Retina (tissue), 1 donor: ENCODE results near the gene PAOX.
"Not testable (repeated sequence)": the region's sequence is repeated elsewhere in the genome, so short reads cannot be mapped to it uniquely, and the experiment has no call there.

Source experiments
- DNase-seq: peaks from one replicate; pipeline ENCODE4 v3.0.0-alpha.2; 2016

The PAOX gene

DNA sequence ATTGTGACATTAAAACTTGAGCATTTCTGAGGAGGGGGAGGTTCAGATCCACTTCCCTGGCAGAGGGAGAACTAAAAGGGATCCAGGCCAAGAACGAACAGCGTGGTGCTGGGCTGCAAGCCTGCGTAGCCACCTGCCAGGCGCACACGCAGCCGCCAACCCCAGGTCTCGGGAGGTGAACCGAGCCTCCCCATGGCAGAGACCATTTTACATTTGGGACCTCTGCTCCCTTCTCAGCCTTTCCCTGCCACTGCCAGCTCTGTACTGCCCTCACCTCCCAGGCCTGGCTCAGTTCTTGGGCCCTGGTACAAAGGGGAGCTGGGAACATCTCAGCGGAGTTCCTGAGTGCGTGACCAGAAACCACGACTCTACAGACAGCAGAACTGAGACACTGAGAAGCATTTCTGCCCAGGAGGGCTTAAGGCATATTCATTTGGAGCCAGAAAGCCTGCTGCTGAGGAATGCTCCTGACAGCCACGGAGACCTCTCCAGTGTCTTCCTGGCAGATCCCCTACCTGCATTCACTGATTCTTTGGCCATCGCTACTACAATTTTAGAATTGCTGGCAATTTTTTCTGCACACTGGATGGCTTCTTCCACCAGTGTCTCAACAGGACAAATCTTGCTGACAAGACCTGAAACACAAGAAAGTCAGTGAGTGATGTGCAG lies 13.5 kb upstream of the PAOX start:
- DNase-seq = no peak

DNA sequence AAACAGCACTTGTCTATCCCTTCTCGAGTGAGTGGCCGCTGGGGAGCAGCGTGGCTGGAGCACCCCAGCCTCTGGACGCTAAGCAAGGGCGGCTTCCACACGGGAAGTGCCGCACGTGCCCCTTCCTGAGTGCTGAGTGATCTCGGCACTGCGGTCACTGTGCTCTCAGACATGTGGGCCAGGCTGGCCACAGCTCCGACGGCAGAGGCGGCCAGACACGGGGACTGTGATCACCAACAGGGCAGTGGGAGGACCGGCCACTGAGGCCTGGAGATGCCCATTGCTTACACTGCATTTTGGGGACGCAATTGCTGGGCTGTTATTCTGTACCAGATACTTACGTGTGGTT lies 13.0 kb upstream of the PAOX start:
- DNase-seq = no peak

DNA sequence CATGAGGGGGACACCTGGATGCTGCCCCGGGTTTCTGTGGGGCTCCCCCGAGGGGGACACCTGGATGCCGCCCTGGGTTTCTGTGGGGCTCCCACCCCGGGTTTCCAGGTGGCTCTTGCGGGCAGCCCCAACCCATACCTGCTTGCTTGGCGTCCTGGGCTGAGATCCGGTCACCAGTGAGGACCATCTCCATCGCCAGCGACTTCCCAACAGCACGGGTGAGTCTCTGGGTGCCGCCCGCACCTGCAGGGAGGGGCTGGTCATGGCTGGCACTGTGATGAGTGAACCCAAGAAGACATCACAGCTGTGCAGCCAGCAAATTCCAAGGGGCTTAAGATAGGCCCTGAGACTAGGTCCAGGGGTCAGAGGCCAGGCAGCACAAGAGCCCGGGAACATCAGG lies 12.3 kb upstream of the PAOX start:
- DNase-seq = no peak

DNA sequence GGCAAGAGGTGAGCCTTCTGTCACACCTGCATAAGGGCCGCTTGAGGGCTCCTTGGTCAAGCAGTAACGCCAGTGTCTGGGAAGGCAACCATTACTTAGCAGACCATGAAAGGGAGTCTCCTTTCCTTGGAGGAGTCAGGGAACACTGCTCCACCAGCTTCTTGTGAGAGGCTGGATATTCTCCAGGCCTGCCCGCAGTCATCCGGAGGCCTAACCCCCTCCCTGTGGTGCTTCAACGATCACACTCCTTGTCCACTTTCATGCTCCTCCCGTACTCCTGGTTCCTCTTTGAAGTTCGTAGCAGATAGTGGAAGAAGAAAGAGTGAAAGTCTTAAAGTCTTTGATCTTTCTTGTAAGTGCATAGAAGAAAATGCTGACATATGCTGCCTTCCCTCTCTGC lies 11.6 kb upstream of the PAOX start:
- not testable (repeated sequence) for DNase-seq

DNA sequence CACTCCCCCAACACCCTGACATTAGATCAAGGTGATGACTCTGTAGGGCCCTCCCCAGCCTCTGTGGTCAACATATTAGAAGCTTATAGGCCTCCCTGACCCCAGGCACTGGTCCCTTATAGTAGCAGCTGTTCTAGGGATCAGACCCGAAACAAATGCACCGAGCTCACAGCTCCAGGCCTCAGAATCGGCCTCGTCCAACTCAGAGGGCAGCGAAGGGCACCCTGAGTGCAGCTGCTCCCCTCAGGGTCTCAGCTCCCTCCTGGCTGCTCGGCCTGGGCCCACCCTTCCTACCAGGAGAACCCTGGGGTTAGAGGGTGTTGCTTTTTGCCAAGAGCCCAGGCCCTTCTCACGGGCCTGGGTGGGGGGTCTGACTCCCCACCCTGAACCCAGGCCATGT lies 10.9 kb upstream of the PAOX start:
- no peak for DNase-seq

DNA sequence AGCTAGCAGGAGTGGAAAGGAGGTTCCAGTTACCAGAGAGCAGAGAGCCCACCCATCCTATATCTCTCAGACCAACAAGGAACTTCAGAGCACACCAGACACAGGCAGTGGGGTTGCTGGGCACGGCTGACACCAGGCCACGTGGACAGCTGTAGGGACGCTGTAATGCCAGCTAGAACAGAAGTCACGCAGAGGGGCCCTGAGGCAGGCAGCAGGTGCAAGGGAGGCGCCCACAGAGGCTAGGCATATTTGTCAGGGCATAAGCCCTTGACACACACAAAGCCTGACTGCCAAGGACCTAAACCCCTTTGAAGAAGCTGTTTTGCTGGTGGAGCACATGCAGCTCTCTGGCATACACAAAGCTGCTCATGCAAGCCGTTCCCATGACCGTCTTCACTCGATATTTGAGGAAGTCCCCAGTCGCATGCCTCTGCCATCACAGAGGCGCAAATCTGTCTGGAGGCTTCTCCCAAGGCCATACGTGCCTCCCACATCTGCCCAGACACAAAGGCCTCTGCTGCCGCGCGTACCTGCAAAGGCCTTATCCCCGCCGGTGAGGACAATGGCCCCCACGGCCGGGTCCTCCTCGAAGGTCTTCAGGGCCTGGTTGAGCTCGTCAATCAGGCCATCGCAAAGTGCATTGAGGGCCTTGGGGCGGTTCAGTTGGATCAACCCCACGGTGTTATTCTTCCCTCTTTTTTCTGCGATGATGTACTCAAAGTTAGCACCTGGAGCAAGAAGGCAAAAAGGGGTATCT lies 8.9 kb upstream of the PAOX start:
- no peak for DNase-seq

DNA sequence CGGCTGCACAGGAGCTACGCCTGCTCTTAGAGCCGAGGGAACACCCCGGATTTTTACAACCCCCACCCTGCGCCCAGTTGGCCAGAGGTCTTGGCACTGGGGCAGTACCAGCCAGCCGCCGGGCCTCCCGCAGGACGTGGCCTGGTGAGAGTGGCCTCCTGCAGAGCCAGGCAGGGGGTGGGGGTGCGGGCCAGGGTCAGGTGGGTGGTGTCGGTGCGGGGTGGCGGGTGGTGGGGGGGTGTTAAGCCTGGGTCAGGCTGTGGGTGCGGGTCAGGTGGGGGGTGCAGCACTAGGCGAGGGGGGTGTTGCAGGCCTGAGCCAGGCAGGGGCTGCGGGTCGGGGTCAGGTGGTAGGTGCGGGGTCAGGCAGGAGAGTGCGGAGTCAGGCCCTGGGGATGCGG lies 6.6 kb upstream of the PAOX start:
- DNase-seq = no peak

DNA sequence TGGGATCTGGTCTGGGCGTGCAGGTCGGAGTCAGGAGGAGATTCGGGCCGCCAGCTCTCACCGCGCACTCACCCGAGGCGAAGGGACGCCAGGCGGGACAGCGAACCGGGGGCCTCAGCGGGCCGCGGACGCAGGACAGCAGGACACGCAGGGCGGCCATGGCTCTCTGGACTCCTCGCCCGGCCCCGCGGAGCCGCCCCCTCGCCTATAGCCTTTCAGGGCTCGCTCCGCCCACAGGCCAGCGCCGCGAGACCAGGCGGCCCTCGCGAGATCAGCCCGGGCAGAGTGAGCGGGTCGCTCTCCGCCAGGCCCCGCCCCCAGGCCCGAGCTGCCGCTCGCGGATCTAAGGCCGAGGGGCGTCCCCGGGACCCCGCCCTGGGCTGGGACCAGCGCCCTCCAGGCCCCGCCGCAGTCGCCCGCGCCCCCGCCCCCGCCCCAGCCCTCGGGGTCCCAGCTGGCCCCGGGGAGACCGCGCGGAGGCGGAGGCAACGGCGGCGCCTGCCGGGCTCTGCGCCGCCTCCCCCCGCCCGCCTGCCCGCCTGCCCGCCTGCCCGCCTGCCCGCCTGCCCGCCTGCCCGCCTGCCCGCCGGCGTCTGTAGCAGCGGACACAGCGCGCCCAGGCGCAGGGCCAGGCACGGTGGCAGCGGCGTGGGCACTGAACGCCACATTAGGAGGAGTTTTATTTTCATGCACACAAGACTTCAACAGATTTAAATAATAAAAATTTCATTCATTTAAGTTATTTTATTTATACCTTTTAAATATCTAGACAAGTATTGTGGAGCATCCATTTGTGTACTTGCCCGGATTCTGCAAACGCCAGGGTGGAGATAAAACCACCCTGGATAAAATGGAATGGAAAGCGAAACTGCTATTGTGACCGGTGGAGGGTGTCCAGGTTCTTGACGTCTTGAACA lies 5.6 kb upstream of the PAOX start, which contains the start of gene ECHS1:
TSS of gene ECHS1 (minus strand) at position 181 of the 917 bp plus-strand sequence. CDS start at position 160, 21 bp downstream.
- DNase-seq = peak; percentile 92

DNA sequence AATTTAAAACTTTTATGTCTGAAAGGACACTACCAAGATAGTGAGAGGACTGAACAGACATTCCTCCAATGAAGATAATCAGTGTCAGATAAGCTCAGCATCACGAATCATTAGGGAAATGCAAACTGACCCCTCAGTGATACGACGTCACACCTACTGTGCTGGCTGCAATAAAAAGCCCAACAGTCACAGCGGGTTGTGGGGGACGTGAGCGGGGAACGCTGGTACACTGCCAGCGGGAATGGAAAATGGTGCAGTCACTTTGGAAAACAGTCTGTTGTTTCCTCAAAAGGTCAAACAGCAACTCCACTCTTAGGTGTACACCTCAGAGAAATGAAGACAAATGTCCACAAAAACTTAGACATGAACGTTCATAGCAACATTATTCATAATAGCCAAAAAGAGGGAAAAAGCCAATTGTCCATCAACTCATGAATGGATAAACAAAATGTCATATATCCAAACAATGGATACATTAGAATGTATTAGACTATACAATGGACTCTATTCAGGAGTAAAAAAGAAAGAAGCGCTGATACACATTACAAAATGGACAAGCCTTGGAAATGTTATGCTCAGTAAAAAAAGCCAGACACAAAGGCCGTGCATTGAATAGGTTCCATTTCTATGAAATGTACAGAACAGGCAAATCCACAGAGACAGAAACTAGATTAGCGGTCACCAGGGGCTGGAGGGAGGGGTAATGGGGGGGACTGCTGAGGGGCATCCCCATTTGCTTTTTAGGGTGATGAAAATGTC lies 3.5 kb upstream of the PAOX start:
- no peak for DNase-seq

DNA sequence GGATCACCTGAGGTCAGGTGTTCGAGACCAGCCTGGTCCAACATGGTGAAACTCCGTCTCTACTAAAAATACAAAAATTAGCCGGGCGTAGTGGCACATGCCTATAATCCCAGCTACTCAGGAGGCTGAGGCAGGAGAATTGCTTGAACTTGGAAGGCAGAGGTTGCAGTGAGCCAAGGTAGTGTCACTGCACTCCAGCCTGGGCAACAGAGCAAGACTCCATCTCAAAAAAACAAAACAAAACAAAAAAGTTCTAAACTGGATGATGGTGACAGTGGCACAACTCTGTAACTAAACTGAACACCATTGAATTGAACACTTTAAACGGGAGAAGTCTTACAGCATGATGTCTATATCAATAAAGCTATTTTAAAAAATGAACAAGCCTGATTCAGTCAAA lies 2.9 kb upstream of the PAOX start:
- not testable (repeated sequence) for DNase-seq

DNA sequence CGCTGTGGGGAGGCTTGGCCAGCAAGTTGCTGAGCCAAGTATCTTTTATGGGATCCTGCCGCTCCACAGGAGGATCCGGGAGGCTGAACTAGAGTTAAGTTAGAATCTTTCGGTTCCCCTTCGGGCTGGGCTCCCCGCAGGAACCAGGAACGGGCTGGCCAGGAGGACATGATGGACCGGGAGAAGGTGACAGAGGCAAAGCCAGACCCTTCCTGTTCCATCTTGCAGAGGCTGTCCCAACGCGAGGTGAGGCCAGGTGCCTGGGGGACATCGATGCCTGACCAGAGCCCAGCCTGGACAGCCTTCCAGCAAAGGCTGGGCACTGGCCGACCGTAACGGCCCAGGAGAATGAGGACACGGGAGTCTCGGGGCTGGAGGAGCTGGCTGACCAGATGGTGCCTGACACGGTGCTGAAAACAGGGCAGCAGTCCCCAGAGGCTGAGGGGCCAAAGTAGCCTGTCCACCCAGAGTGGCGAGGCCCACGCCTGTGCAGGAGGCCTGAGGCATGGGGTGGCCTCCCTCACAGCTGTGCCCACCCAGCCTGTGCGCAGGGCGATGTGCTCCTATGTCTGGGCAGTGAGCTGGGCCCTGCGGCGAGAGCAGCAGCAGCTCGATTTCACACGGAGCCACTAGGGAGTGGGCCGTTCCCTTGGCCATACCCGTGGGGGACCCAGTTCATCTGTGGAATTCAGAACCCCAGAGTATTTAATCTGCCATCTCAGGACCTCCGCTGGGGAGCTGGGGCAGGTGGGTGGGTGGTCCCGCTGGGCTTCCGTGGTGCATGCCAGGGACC lies 1.8 kb upstream of the PAOX start:
- no peak for DNase-seq

DNA sequence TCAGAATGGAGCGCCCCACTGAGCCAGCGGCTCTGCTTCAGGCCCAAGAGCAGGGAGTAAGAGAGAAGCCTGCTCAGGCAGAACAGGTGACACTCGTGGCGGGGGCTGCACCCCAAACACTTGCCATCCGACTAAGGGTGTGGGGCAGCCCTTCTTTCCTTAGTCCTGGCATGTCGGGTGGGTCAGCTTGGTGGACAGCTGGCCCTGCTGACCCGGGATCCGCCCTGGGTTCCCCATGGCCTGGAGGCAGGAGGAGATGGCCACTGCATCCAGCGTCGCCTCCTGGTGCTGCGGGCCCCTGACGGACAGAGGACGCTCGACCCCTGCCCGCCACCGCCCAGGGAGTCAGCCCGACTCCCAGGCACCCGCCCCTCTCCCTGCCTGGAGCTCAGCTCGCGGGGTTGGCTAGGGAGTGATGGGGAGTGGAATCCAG lies 1.2 kb upstream of the PAOX start:
- no peak for DNase-seq

DNA sequence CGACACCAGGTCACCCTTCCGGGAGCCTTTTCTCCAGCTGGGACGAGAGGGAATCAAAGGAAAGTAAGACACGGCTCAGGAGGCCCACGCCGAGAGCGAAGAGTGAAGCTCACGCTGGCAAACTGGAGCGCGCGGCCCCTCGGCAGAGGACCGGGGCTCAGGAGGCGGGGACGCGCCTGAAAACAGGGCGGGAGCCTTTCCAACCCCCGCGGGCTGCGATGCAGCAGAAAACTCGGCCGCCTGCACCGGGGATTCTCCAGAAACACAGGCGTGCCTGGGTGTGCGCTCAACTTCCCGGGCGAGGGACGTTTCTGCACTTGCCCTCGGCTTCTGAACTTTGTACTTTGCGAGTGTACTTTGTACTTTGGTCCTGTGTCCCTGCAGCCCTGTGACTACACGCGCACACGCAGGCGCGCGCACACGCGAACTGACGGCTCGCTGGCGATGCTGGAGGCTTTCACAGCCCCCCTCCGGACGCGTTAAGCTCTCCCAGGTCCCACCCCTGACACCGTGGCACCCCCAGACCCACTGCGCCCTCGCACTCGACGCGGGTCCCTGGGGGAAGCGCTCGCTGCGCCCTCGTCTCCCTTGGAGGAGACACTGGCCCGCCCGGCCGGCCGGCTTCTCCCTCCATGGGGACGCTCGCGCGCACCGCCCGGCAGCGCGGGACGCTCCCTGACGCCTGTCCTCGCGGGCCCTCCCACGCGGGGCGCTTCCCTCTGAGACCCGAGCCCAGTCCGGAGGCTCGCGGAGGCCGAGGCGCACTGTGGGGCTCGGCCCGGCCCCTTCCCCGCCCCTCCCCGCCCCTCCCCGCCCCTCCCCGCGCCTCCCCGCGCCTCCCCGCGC lies 588 bp upstream of the PAOX start:
- DNase-seq = peak; percentile 91

DNA sequence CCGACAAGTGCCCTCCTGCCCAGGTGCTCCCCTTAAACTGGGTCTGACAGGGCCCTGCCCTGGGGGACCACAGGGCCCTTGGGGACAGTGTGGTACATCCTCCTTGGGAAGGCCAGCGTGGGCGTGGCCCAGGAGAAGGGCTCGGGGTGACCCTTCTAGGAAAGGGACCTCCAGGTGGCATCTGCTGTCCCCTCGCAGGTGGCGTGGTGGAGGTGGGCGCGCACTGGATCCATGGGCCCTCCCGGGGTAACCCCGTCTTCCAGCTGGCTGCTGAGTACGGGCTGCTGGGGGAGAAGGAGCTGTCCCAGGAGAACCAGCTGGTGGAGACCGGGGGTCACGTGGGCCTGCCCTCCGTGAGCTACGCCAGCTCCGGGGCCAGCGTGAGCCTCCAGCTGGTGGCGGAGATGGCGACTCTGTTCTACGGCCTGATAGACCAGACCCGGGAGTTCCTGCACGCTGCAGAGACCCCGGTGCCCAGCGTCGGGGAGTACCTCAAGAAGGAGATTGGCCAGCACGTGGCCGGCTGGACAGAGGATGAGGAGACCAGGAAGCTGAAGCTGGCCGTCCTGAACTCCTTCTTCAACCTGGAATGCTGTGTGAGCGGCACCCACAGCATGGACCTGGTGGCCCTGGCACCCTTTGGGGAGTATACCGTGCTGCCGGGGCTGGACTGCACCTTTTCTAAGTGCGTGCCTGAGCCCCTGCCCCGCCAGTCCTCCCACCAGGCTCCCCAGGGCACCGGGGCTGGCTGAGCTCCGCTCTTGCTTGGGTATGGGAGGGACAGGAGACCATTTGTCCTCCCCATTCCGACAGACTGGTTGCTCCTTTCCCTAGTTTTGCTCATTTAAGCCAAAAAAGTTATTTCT lies 972 bp downstream of the PAOX start:
- DNase-seq = no peak

DNA sequence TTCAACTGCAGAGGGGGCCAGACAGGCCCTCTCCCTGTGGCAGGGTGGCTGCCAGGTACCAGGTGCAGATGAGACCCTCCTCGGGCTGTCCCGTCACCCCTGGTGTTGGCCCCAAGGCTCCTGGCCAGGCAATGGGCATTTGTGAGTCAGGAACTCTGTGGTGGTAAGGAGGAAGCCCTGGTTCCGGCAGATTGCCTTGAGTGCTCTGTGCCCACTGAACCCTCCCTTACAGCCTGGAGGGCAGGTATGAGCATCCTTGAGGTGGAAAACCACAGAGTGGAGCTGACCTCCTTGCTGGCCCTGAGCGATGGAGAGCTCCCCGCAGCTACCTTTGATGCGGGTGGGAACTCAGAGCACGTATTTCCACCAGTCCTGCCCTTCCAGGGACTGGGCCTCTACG lies 2.0 kb downstream of the PAOX start:
- no peak for DNase-seq

DNA sequence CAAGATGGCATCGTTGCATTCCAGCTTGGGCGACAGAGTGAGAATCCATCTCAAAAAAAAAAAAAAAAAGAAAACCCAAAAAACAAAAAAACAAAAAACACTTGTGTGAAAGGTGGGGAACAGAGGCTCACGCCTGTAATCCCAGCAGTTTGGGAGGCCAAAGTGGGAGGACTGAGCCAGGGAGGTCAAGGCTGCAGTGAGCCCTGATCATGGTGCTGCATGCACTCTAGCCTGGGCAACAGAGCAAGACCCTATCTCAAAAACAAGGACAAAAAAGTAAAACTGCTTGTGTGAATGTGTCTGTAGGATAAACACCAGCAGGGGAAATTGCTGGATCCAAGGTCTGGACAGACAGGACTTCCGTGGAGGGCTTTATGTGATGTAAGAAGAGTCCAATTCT lies 4.5 kb downstream of the PAOX start:
- DNase-seq = no peak

DNA sequence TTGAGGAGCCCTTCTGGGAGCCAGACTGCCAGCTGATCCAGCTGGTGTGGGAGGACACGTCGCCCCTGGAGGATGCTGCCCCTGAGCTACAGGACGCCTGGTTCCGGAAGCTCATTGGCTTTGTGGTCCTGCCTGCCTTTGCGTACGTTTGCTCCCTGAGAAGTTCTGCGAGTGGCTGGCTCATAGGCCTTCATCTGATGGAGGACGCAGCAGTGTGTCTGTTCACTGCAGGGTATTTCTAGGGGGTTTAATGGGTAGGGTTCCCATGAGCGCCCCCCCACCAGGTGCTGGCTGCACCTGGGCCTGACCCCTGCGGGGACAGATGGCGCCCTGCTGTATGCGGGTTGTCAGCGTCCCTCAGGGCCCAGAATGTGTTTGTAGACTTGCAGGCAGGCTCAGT lies 5.0 kb downstream of the PAOX start:
- DNase-seq = no peak

DNA sequence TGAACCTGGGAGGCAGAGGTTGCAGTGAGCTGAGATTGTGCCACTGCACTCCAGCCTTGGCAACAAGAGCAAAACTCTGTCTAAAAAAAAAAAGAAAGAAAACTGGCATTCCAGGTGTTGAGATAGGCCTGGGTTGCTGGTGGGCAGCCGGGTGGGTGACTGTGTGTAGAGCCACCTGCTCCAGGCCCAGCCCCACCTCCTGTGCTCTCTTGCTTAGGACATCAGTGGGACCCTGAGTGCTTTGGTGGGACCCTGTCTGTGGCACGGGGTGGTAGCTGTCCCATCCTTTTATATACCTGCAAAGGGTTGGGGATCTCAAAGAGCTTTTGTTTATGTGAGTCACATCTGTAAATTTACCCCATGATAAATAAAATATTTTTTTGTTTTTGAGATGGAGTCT lies 6.2 kb downstream of the PAOX start:
- no peak for DNase-seq

DNA sequence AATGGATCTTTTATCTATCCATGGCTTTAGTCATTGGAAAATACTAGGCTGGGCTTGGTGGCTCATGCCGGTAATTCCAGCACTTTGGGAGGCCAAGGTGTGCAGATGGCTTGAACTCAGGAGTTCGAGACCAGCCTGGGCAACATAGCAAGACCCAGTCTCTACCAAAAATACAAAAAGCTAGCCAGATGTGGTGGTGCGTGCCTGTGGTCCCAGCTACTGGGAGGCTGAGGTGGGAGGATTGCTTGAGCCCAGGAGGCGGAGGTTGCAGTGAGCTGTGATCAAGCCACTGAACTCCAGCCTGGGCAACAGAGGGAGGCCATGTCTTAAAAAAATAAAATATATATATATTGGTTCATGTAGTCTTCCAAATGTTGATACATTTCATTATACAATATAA lies 7.9 kb downstream of the PAOX start:
- not testable (repeated sequence) for DNase-seq
